Caco-2 (cell line): Measurements from ENCODE around the gene FCER2. TPM values are rescaled to one million over a fixed set of nuclear protein-coding genes. Genes with fewer than 3 reads are reported as not detected.

Source experiments
- BruUV-seq: library from RNA; stranded (reverse); fragments of 400-500 nt; replicated peaks from 2 replicates; lab custom pipeline; 2021; lab: Mats Ljungman, UMichigan
- CTCF ChIA-PET: fragments of 300-600 bp; sonication (Branson Sonifier 250); formaldehyde crosslinking; loops from one replicate; lab custom pipeline; 2022; ENCODE audit warnings: antibody characterized with exemption; lab: Charles Lee
- POLR2A ChIA-PET: fragments of 300-600 bp; sonication (Branson Sonifier 250); formaldehyde crosslinking; loops from one replicate; lab custom pipeline; 2022; ENCODE audit warnings: antibody characterized with exemption; lab: Charles Lee
- DNase-seq, 2 experiments: peaks; one replicate each; pipeline versions ENCODE4 v3.0.0 to v3.0.0-alpha.2; 2020 to 2022
- H3K27me3 ChIP-seq: replicated peaks from 2 replicates; pipeline ENCODE4 v1.6.0; 2011; ENCODE audit warnings: low read length; ENCODE audit not compliant: control insufficient read depth, insufficient read depth
- H3K36me3 ChIP-seq: 2 replicates; pipeline ENCODE4 v1.5.1; 2011; ENCODE audit warnings: low read length; ENCODE audit not compliant: control insufficient read depth, insufficient read depth
- H3K4me1 ChIP-seq: fragments of 250-450 bp; sonication (Bioruptor Pico); 2 replicates; pipeline ENCODE4 v1.5.1; 2020; ENCODE audit warnings: mild to moderate bottlenecking
- H3K4me3 ChIP-seq: 2 replicates; pipeline ENCODE4 v1.5.1; 2011; ENCODE audit warnings: low read depth, mild to moderate bottlenecking, control low read depth, low read length
- H3K9me3 ChIP-seq: fragments of 250-450 bp; sonication (Bioruptor Pico); 2 replicates; pipeline ENCODE4 v1.5.1; 2020; ENCODE audit warnings: mild to moderate bottlenecking, moderate library complexity
- H3K27ac Mint-ChIP-seq: one replicate; pipeline ENCODE4 v1.8.0; 2022; ENCODE audit warnings: mixed read lengths; ENCODE audit not compliant: unreplicated experiment
- H3K27me3 Mint-ChIP-seq: one replicate; pipeline ENCODE4 v1.8.0; 2022; ENCODE audit warnings: mixed read lengths; ENCODE audit not compliant: insufficient read depth, unreplicated experiment
- H3K36me3 Mint-ChIP-seq: one replicate; pipeline ENCODE4 v1.8.0; 2022; ENCODE audit warnings: mild to moderate bottlenecking, mixed read lengths; ENCODE audit not compliant: insufficient read depth, unreplicated experiment
- H3K4me1 Mint-ChIP-seq: one replicate; pipeline ENCODE4 v1.8.0; 2022; ENCODE audit warnings: low read depth, mixed read lengths; ENCODE audit not compliant: unreplicated experiment
- H3K4me3 Mint-ChIP-seq: one replicate; pipeline ENCODE4 v1.8.0; 2022; ENCODE audit warnings: mild to moderate bottlenecking, moderate library complexity, mixed read lengths; ENCODE audit not compliant: unreplicated experiment
- H3K9me3 Mint-ChIP-seq: one replicate; pipeline ENCODE4 v1.8.0; 2022; ENCODE audit warnings: mixed read lengths; ENCODE audit not compliant: unreplicated experiment
- CTCF ChIP-seq, 2 experiments: fragments of 200-600 bp in 1 of 2; IDR thresholded peaks; 1 replicate in 1 of 2; 2 replicates in 1 of 2; pipeline versions ENCODE4 v1.5.1 to v1.8.0; 2011 to 2022; ENCODE audit warnings: antibody characterized with exemption in 1 of 2, control low read depth in 1 of 2, inconsistent platforms in 1 of 2, low read depth in 1 of 2, low read length in 1 of 2, mild to moderate bottlenecking in 1 of 2, moderate library complexity in 1 of 2; ENCODE audit not compliant: insufficient read depth in 1 of 2, severe bottlenecking in 1 of 2, unreplicated experiment in 1 of 2
- intact Hi-C: fragments of 100-400 bp; cut with micrococcal nuclease; formaldehyde crosslinking; loops from one replicate; pipeline ENCODE4 v1.10.0; 2022; ENCODE audit not compliant: unreplicated experiment
- total RNA-seq: library from RNA; stranded (reverse); gene quantifications from 2 replicates; pipeline ENCODE4 v1.2.3, GENCODE V29; 2022

Gene FCER2
- total RNA-seq, 1 experiment from 2014 or later, result not detected

GRCh38 chr19:7720351-7720750 is 18.4 kb upstream of the FCER2 start:
- H3K27me3 ChIP-seq, result no peaks in the 10 kb centered on the region
- Mint-ChIP-seq H3K27me3 (no peaks in the 10 kb centered on the region), H3K9me3 (no peaks in the 10 kb centered on the region), H3K36me3 (no peaks in the 10 kb centered on the region), H3K4me3 (no peak overlapping the region), H3K27ac (no peak overlapping the region), H3K4me1 (no peaks in the 10 kb centered on the region)
- no peaks in the 10 kb centered on the region for H3K4me1 ChIP-seq
- CTCF ChIA-PET, result no interaction called here
- H3K36me3 ChIP-seq, result no peaks in the 10 kb centered on the region
- no peak overlapping the region for H3K4me3 ChIP-seq
- intact Hi-C loops, result no loop called here
- POLR2A ChIA-PET, result no interaction called here
- H3K9me3 ChIP-seq, result no peaks in the 10 kb centered on the region
- BruUV-seq, result no TSS peak
- TF ChIP-seq CTCF (IDR thresholded peaks at IDR 0.05; ENCODE audit: insufficient read depth in 1 of 2, low read depth in 1 of 2, low read length in 1 of 2, severe bottlenecking in 1 of 2, unreplicated experiment in 1 of 2), result no peak
- DNase-seq, result no peak

GRCh38 chr19:7718668-7719067 is 16.7 kb upstream of the FCER2 start:
- H3K9me3 Mint-ChIP-seq, result no peaks in the 10 kb centered on the region
- no peaks in the 10 kb centered on the region for H3K36me3 Mint-ChIP-seq
- H3K36me3 ChIP-seq, result no peaks in the 10 kb centered on the region
- H3K4me3 Mint-ChIP-seq, result no peak overlapping the region
- BruUV-seq, result no TSS peak
- no peak for DNase-seq
- intact Hi-C loops, result no loop called here
- TF ChIP-seq CTCF (IDR thresholded peaks at IDR 0.05; ENCODE audit: insufficient read depth in 1 of 2, low read depth in 1 of 2, low read length in 1 of 2, severe bottlenecking in 1 of 2, unreplicated experiment in 1 of 2), result no peak
- ChIA-PET POLR2A (no interaction called here), CTCF (no interaction called here)
- H3K4me3 ChIP-seq, result no peak overlapping the region
- no peaks in the 10 kb centered on the region for H3K4me1 Mint-ChIP-seq
- no peaks in the 10 kb centered on the region for H3K4me1 ChIP-seq
- H3K27me3 ChIP-seq, result no peaks in the 10 kb centered on the region
- H3K9me3 ChIP-seq, result no peaks in the 10 kb centered on the region
- H3K27me3 Mint-ChIP-seq, result no peaks in the 10 kb centered on the region
- H3K27ac Mint-ChIP-seq, result no peak overlapping the region

- CTCF ChIA-PET, result no interaction called here
- no peak overlapping the region for H3K4me3 ChIP-seq
- H3K4me1 ChIP-seq, result no peaks in the 10 kb centered on the region
- Mint-ChIP-seq H3K27me3 (no peaks in the 10 kb centered on the region), H3K36me3 (no peaks in the 10 kb centered on the region), H3K27ac (no peak overlapping the region), H3K4me3 (no peak overlapping the region), H3K4me1 (no peaks in the 10 kb centered on the region), H3K9me3 (no peaks in the 10 kb centered on the region)
- no peaks in the 10 kb centered on the region for H3K36me3 ChIP-seq
- no peak for DNase-seq
- H3K27me3 ChIP-seq, result no peaks in the 10 kb centered on the region
- POLR2A ChIA-PET, result no interaction called here
- BruUV-seq, result no TSS peak
- H3K9me3 ChIP-seq, result no peaks in the 10 kb centered on the region
- intact Hi-C loops, result no loop called here
- TF ChIP-seq CTCF (IDR thresholded peaks at IDR 0.05; ENCODE audit: insufficient read depth in 1 of 2, low read depth in 1 of 2, low read length in 1 of 2, severe bottlenecking in 1 of 2, unreplicated experiment in 1 of 2), result no peak
These were observed 14.8 kb upstream of the FCER2 start for GRCh38 chr19:7716762-7717161.
